Measurements from ENCODE around the gene ANAPC2.
A peak's percentile ranks its signal among the peaks of the same experiment; 100 is the strongest.
"Not testable (repeated sequence)": the region's sequence is repeated elsewhere in the genome, so short reads cannot be mapped to it uniquely, and the experiment has no call there.

The ANAPC2 gene

GRCh38 chr9:137145731-137146526 lies 42.4 kb downstream of the ANAPC2 start:
- DNase-seq (ENCODE audit: low read depth) = no peak

GRCh38 chr9:137143459-137143858 lies 44.9 kb downstream of the ANAPC2 start:
- no peak for DNase-seq (ENCODE audit: low read depth)

- no peak for DNase-seq (ENCODE audit: low read depth)
Measured at GRCh38 chr9:137141976-137142936, 46.1 kb downstream of the ANAPC2 start.

GRCh38 chr9:137141050-137141810 lies 47.1 kb downstream of the ANAPC2 start:
- DNase-seq (ENCODE audit: low read depth) = no peak

- no peak for DNase-seq (ENCODE audit: low read depth)
Measured at GRCh38 chr9:137140151-137141012, 48.0 kb downstream of the ANAPC2 start.

GRCh38 chr9:137139468-137140150 lies 48.8 kb downstream of the ANAPC2 start:
- no peak for DNase-seq (ENCODE audit: low read depth)

- no peak for DNase-seq (ENCODE audit: low read depth)
Measured at GRCh38 chr9:137138722-137139467, 49.5 kb downstream of the ANAPC2 start, which contains the start of gene GRIN1. GRIN1 (plus strand) TSS chr9:137139154; CDS start chr9:137139487, 333 bp downstream.

GRCh38 chr9:137138058-137138721 lies 50.2 kb downstream of the ANAPC2 start:
- peak; percentile 42 for DNase-seq (ENCODE audit: low read depth)

GRCh38 chr9:137136881-137137607 lies 51.3 kb downstream of the ANAPC2 start:
- no peak for DNase-seq (ENCODE audit: low read depth)

- DNase-seq (ENCODE audit: low read depth) = no peak
Measured at GRCh38 chr9:137136261-137136880, 52.0 kb downstream of the ANAPC2 start.

- not testable (repeated sequence) for DNase-seq (ENCODE audit: low read depth)
Measured at GRCh38 chr9:137135154-137135553, 53.2 kb downstream of the ANAPC2 start.

GRCh38 chr9:137134191-137134590 lies 54.2 kb downstream of the ANAPC2 start:
- DNase-seq (ENCODE audit: low read depth) = no peak

- peak; percentile 49 for DNase-seq (ENCODE audit: low read depth)
Measured at GRCh38 chr9:137130176-137130755, 58.1 kb downstream of the ANAPC2 start.

GRCh38 chr9:137129456-137130175 lies 58.7 kb downstream of the ANAPC2 start:
- DNase-seq (ENCODE audit: low read depth) = peak; percentile 93

GRCh38 chr9:137128862-137129455 lies 59.4 kb downstream of the ANAPC2 start:
- peak; percentile 28 for DNase-seq (ENCODE audit: low read depth)

GRCh38 chr9:137128158-137128861 lies 60.0 kb downstream of the ANAPC2 start:
- no peak for DNase-seq (ENCODE audit: low read depth)
